NCI-H774 (cell line): ENCODE results near the gene WNK2.
"Not testable (repeated sequence)": the region's sequence is repeated elsewhere in the genome, so short reads cannot be mapped to it uniquely, and the experiment has no call there.

Source experiments
- DNase-seq: peaks from one replicate; lab custom pipeline; 2025; lab: John Stamatoyannopoulos, UW

The WNK2 gene

DNA sequence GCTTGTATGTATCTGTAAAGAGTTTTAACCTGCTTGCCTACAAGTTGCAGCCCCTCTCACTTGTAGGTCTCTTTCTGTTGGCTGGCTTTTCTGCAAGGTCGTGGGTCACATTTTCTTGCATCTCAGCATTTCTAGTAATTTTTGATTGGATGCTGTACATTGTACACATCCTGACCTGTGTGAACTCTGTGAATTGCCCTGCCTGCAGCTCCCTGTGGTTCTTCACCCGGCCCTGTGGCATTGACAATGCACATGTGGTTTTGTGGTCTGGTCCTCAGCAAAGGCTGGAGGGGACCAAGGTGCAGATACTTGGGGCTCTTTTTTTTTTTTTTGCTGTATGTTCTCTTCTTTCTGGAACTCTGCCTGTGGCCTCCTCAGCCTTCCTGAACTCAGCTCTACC is 53.6 kb downstream of the WNK2 start:
- no peak for DNase-seq

DNA sequence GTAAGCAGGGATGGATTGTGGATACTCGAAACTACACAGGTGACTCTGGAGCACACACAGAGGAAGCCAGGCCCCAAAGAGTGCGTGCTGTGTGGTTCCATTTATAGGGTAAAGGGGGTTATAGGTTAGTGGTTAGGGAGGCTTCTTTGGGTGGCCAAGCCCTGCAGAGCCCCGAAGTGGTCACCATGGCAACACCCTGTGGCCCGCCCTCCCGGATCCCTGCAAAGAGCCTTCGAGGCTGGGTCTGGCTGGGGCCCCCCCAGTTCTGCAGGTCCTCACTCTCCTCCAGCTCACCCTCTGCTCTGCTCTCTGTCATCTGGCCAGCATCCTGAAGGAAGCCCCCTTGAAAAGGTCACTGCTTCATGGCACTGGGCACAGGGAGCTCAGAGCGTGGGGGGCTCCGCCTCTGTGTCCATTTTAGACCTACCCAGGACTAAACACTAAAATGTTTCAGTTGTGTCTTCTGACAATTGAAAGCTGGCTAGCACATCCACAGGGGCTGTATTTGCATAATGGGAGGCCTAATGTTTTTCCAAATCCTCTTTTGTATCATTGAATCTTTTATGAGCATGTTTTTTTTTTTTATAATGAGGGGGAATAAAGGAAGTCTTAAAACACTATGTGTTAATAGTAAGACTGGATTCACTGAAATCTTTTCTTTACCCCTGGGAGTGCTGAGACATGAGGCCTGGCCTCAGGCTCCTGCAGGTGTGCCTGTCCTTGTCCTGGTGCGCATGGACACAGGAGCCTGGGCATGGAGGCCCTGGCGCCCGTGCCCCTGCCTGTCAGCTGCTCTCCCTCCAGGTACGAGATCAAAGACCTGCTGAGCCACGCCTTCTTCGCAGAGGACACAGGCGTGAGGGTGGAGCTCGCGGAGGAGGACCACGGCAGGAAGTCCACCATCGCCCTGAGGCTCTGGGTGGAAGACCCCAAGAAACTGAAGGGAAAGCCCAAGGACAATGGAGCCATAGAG is 55.3 kb downstream of the WNK2 start:
- no peak for DNase-seq

DNA sequence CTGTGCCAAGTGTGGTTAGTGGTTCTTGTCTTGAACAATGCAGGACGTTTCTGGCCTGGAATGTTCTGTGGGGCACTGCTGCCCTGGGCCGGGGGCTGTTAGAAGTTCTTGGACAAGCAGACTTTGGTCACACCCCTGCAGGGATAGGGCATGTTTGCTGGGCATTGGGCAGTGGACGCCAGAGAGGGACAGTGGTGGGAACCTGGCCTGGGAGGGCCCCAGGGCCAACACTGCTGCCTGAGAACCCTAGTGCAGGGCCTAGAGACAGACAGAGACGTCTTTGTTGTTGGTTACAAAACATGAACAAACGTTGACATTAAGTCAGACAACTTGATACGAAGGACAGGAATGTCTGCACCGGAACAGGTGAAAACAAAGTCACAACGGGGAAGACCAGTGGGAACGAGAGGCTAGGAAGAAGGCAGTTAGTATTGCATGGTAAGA is 57.0 kb downstream of the WNK2 start:
- DNase-seq = no peak

DNA sequence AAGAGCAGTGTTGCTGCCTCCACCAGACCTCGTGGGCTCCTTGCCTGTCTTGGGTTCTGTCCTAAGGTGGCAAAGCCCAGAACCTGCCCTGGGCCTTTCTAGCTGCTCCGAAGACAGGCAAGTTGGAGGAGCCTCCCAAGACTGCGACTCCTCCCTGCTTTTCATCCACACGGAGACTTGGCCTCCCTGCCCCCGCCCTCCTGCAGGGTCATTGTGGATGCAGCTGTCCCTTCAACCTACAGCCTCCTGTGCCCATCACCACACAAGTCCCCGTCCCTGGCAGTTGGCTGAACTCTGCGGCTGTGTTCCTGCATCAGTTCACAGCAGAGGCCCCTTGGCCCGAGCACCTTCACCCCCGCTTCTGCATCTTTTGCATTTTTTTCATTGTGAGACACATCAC is 59.2 kb downstream of the WNK2 start:
- no peak for DNase-seq

- DNase-seq = no peak
Measured at GRCh38 chr9:93244101-93244500, 60.2 kb downstream of the WNK2 start.

GRCh38 chr9:93244510-93245436 is 60.8 kb downstream of the WNK2 start:
- no peak for DNase-seq

DNA sequence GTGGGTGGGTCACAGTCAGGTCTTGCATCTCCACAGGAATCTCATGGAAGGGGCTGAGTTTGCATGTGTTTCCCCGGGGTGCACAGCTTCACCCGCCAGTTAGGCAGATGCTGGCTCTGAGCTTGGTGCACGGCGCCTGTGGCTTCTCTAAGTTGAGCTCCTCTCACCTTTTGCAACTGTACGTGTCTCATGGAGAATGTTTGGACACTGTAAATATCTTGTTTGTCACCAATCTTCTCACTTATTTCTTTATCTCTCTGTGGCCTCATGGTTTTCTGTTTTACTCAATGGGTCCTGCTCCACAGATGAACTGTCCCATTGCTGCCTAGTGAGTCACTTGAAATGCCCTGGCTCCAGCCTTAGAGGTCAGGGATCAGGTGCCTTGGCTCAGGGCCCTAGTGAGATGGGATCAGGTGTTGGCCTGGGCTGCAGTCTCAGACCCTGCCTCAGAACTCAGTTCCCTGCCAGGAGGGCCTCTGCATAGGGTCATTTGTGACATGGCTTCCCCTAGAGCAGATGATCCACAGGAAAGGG is 61.6 kb downstream of the WNK2 start:
- DNase-seq = no peak

GRCh38 chr9:93246111-93246510 is 62.2 kb downstream of the WNK2 start:
- no peak for DNase-seq

DNA sequence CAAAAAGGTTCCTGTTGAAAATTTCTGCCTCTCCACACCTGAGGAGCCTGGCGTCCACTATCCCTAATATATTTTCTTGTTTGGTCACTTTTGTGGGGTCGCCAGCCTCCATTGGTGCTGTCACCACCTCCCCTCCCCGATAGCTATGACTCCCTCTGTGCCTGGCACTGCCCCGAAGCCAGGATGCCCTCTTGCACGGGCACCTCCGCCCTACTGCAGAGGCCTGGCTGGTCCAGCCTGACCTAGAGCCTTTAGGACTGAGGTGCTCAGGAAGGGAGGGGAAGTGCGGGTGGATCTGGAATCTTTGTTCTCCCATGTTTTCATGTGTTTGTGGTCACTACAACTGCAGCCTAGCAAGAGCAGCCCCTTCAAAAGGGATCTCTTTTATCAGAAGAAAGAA is 62.6 kb downstream of the WNK2 start:
- DNase-seq = no peak

DNA sequence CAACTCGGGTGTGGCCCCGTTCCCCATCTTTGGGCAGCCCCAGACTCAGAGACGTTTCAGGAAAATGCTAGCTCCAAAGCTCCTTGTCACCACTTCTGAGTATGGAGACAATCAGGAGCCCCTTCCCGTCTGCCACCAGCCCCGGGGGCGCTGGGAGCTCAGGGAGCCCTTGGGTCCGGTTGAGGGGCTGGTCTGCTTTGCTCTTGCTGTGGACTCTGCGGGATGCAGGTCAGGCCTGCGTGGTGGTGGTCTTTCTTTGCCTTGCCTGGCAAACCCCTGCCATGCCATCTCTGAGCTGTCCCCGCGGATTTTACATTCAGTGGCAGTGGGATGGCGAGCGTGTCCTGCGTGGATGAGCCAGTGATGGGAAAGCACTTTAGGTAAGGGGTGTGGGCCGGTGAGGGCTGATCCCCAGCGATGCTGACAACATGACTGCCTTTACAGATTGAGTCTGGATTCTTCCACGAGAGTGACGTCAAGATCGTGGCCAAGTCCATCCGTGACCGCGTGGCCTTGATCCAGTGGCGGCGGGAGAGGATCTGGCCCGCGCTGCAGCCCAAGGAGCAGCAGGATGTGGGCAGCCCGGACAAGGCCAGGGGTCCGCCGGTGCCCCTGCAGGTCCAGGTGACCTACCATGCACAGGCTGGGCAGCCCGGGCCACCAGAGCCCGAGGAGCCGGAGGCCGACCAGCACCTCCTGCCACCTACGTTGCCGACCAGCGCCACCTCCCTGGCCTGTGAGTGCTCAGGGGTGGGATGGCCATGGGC is 63.3 kb downstream of the WNK2 start:
- no peak for DNase-seq

- no peak for DNase-seq
Measured at GRCh38 chr9:93247892-93248291, 64.0 kb downstream of the WNK2 start.

- DNase-seq = no peak
Measured at GRCh38 chr9:93248386-93249040, 64.6 kb downstream of the WNK2 start.

- no peak for DNase-seq
Measured at GRCh38 chr9:93250185-93250584, 66.2 kb downstream of the WNK2 start.

GRCh38 chr9:93251309-93251708 is 67.4 kb downstream of the WNK2 start:
- DNase-seq = not testable (repeated sequence)

DNA sequence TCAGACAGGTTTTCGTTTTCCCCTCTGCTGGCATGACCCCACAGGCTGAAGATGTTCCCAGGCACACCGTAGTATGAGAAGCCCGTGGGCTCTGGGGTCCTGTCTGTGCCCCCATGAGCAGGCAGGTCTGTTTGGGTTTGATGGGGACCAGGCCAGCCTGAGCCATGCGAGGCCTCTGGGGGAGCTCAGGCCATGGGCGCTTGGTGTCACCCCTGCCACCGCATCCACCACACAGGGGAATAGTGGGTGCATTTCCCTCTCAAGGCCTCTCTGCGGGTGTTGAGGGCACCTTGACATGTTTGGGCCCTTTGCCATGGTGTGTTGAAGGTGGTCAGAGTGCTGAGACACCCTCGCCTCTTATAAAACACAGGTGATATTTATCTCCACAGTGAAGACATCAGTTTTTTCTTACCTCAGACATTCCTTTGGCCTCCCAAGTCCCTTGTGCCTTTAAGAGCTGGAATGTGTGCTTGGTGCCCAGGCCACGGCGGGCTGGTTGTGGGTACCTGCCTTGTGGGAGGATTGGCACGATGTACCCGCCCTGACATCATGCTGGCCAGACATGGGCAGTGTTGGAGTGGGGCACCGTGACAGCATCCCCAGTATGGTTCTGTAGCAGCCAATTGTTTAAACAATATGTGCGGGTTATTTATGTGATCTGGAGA is 68.3 kb downstream of the WNK2 start:
- no peak for DNase-seq

GRCh38 chr9:93252781-93253530 is 69.0 kb downstream of the WNK2 start:
- no peak for DNase-seq

- no peak for DNase-seq
Measured at GRCh38 chr9:93253633-93254032, 69.7 kb downstream of the WNK2 start.

DNA sequence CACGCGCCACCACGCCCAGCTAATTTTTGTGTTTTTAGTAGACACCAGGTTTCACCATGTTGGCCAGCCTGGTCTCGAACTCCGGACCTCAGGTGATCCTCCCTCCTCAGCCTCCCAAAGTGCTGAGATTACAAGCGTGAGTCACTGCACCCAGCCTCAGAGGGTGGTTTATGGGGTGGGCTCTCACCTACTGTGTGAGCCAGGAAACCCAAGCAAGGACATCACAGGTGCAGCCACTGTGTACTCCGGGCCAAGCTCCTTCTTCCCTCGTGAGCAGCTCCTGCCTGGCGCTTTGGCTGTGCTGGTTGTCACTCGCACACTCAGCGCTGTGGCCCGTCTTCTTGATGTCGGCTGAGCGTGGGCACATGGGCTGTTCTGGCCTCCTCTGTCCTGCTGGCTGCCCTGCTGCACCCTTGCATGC is 70.1 kb downstream of the WNK2 start:
- DNase-seq = no peak

DNA sequence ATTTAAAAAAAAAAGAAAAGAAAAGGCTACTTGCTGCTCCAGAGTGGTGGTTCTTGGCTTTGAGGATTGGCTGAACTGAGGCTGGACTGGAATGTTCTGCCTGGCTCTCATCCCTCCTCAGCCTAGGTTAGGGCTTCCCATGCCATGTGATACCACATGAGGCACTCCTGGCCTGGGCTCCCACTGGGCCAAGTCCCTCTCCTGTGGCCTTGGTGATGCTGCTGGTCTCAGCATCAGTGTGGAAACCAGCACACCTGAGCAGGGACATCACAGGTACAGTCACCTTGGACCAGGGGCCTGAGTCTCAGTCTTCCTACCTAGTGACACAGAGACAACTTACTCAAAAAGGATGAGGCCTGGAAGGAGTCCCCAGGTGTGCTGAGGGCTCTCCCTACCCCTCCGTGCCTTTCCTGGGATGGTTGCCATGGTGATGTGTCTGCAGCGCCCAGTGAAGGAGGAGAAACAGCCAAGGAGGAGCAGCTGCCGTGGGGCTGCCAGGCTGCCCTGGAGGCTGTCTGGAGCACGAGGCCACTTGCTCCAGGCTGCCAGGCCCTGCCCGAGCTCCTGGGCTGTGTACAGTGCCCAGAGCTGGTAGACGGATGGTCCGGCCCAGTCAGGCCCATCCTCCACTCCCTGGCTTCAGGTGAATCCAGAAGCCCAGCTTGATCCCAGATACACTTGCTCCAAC is 71.0 kb downstream of the WNK2 start:
- no peak for DNase-seq
